Activated CD4-positive, alpha-beta T cell treated with anti-CD3 and anti-CD28 coated beads, Interleukin-2, Interleukin-6, amounts not matched to agents 100 ng/mL and 50 ng/mL, durations not matched to agents 16 hours and 8 hours (primary cell): Measurements from ENCODE around the gene PPFIBP1.
A peak's percentile ranks its signal among the peaks of the same experiment; 100 is the strongest.
"Not testable (repeated sequence)": the region's sequence is repeated elsewhere in the genome, so short reads cannot be mapped to it uniquely, and the experiment has no call there.

Experiments used
- DNase-seq: peaks from one replicate; pipeline ENCODE4 v3.0.0-alpha.2; 2020

The PPFIBP1 gene

GRCh38 chr12:27732281-27732680 is 208.3 kb downstream of the PPFIBP1 start:
- DNase-seq: peak; percentile 25

GRCh38 chr12:27733052-27733656 is 209.1 kb downstream of the PPFIBP1 start:
- peak; percentile 46 for DNase-seq

GRCh38 chr12:27733791-27734190 is 209.8 kb downstream of the PPFIBP1 start:
- no peak for DNase-seq

- not testable (repeated sequence) for DNase-seq
Measured at GRCh38 chr12:27734321-27734720, 210.3 kb downstream of the PPFIBP1 start.

GRCh38 chr12:27743601-27744000 is 219.6 kb downstream of the PPFIBP1 start:
- no peak for DNase-seq
